DMS153 treated with DMSO at 0.1 percent for 48 hours (cell line): Measurements from ENCODE around the gene IGF2R.

Experiments
- DNase-seq: peaks from one replicate; lab custom pipeline; 2025; ENCODE audit not compliant: unreplicated experiment; lab: John Stamatoyannopoulos, UW

Gene IGF2R

GRCh38 chr6:160022793-160023192, 53.9 kb downstream of the IGF2R start:
- no peak for DNase-seq

GRCh38 chr6:160024152-160024551, 55.3 kb downstream of the IGF2R start:
- no peak for DNase-seq

GRCh38 chr6:160027076-160027475, 58.2 kb downstream of the IGF2R start:
- no peak for DNase-seq

GRCh38 chr6:160027931-160028330, 59.0 kb downstream of the IGF2R start:
- DNase-seq = no peak

GRCh38 chr6:160028487-160029275, 59.8 kb downstream of the IGF2R start:
- no peak for DNase-seq

- no peak for DNase-seq
Measured at GRCh38 chr6:160029525-160029924, 60.6 kb downstream of the IGF2R start.

GRCh38 chr6:160030103-160030502, 61.2 kb downstream of the IGF2R start:
- DNase-seq = no peak

- no peak for DNase-seq
Measured at GRCh38 chr6:160031442-160031841, 62.6 kb downstream of the IGF2R start.

GRCh38 chr6:160031871-160032270, 63.0 kb downstream of the IGF2R start:
- DNase-seq = no peak

GRCh38 chr6:160032538-160032937, 63.7 kb downstream of the IGF2R start:
- DNase-seq = no peak

- no peak for DNase-seq
Measured at GRCh38 chr6:160034036-160034930, 65.4 kb downstream of the IGF2R start.

GRCh38 chr6:160035241-160035640, 66.4 kb downstream of the IGF2R start:
- no peak for DNase-seq

GRCh38 chr6:160035693-160036330, 66.9 kb downstream of the IGF2R start:
- no peak for DNase-seq

- DNase-seq = no peak
Measured at GRCh38 chr6:160036331-160036695, 67.4 kb downstream of the IGF2R start.

GRCh38 chr6:160036790-160037206, 67.9 kb downstream of the IGF2R start:
- no peak for DNase-seq

GRCh38 chr6:160038479-160038878, 69.6 kb downstream of the IGF2R start:
- no peak for DNase-seq

- DNase-seq = no peak
Measured at GRCh38 chr6:160039441-160039840, 70.6 kb downstream of the IGF2R start.

- no peak for DNase-seq
Measured at GRCh38 chr6:160040055-160040454, 71.2 kb downstream of the IGF2R start.

- no peak for DNase-seq
Measured at GRCh38 chr6:160040527-160041264, 71.8 kb downstream of the IGF2R start.

- DNase-seq = no peak
Measured at GRCh38 chr6:160041608-160042007, 72.7 kb downstream of the IGF2R start.
